ENCODE data around the gene SMG6.

Gene SMG6

GRCh38 chr17:2029911-2030778 lies 273.4 kb downstream of the SMG6 start, which contains the start of gene DPH1:
TSS of gene DPH1 (plus strand) at chr17:2030153. CDS start at chr17:2030170, 17 bp downstream.
- Histone ChIP-seq H3K27ac (ENCODE audit: extremely low read depth, low read depth, low read length) (peak within 1 kb of the TSS; percentile 84), H3K9me3 (ENCODE audit: control insufficient read depth, insufficient read depth, low read depth, low read length) (no peaks in the 10 kb centered on the region), H3K4me3 (ENCODE audit: low read depth, low read length) (peak within 1 kb of the TSS; percentile 97), H3K4me1 (ENCODE audit: control insufficient read depth, insufficient read depth, low read length) (peaks cover 5% of the 10 kb centered on the region), H3K36me3 (ENCODE audit: control insufficient read depth in 2 of 2, insufficient read depth in 1 of 2, low read length in 2 of 2) (peaks cover 0 to 16% of the 10 kb centered on the region in 2 experiments; a peak in 1 of 3 replicates)
- ChIA-PET POLR2A (interaction anchor here (1.6 kb wide), 1 partner anchor 274 kb away, joined by 4 read pairs; the partner anchor contains the start of genes SMG6 and SRR), CTCF (interaction anchor here (0.6 to 12.2 kb wide), 8 partner anchors 23 to 309 kb away, joined by 3 to 145 read pairs (median 4); no protein-coding TSS in a partner anchor)
- TF ChIP-seq SETDB1 (IDR thresholded peaks at IDR 0.05; ENCODE audit: insufficient read length, low read length), result no peak
- peak; percentile 51; the same call in 1 of the 2 replicates for TF ChIP-seq ZNF37A (tag by site-specific recombination; IDR thresholded peaks at IDR 0.05)
- peak; percentile 66 for TF ChIP-seq ZIC2 (tag by site-specific recombination; IDR thresholded peaks at IDR 0.05)
- TF ChIP-seq ZNF239 (tag by site-specific recombination; IDR thresholded peaks at IDR 0.05), result no peak
- TF ChIP-seq ZFP3 (tag by site-specific recombination; IDR thresholded peaks at IDR 0.05; ENCODE audit: low read depth), result no peak
- TF ChIP-seq ZNF335 (tag by site-specific recombination; conservative IDR thresholded peaks at IDR 0.05), result peak; percentile 89
- no peak for TF ChIP-seq PRDM2 (tag by site-specific recombination; IDR thresholded peaks at IDR 0.05; ENCODE audit: borderline replicate concordance)
- 0 out of 2 replicates have a peak, but pooled peaks have one; percentile 20 for TF ChIP-seq ZSCAN18 (tag by site-specific recombination; IDR thresholded peaks at IDR 0.05)
- TF ChIP-seq GLI2 (tag by site-specific recombination; IDR thresholded peaks at IDR 0.05; ENCODE audit: borderline replicate concordance, low read depth), result no peak
- peak; percentile 93 for TF ChIP-seq PATZ1 (tag by site-specific recombination; IDR thresholded peaks at IDR 0.05)
- TF ChIP-seq ZBTB8A (tag by site-specific recombination; IDR thresholded peaks at IDR 0.05), result peak; percentile 51; the same call in 1 of the 2 replicates
- no peak for TF ChIP-seq ZNF658 (tag by site-specific recombination; IDR thresholded peaks at IDR 0.05)
- no peak for TF ChIP-seq ZNF776 (tag by site-specific recombination; IDR thresholded peaks at IDR 0.05; ENCODE audit: borderline replicate concordance)
- TF ChIP-seq ZNF223 (tag by site-specific recombination; IDR thresholded peaks at IDR 0.05), result no peak
- no peak for TF ChIP-seq TCF7L2 (IDR thresholded peaks at IDR 0.05; ENCODE audit: borderline replicate concordance, low read depth, low read length)
- peak; percentile 68 for TF ChIP-seq ZNF24 (tag by site-specific recombination; IDR thresholded peaks at IDR 0.05)
- no peak for TF ChIP-seq ZNF488 (tag by site-specific recombination; IDR thresholded peaks at IDR 0.05)
- peak; percentile 77 for TF ChIP-seq ZXDB (tag by site-specific recombination; IDR thresholded peaks at IDR 0.05)
- TF ChIP-seq KLF17 (tag by site-specific recombination; IDR thresholded peaks at IDR 0.05), result peak; percentile 85
- peak; percentile 94 for TF ChIP-seq ZBTB48 (tag by site-specific recombination; IDR thresholded peaks at IDR 0.05)
- TF ChIP-seq GLIS2 (tag by site-specific recombination; IDR thresholded peaks at IDR 0.05), result peak; percentile 65
- TF ChIP-seq GFI1B (tag by site-specific recombination; IDR thresholded peaks at IDR 0.05), result no peak
- TF ChIP-seq ZFP69B (tag by site-specific recombination; IDR thresholded peaks at IDR 0.05), result peak; percentile 76; the same call in 1 of the 2 replicates
- TF ChIP-seq INSM2 (tag by site-specific recombination; IDR thresholded peaks at IDR 0.05), result peak; percentile 84
